Keratinocyte (primary cell): ENCODE data around the gene FARP1.

ENCODE experiments used
- EZH2 ChIP-seq: IDR thresholded peaks from one replicate; pipeline ENCODE4 v1.6.1; 2012; ENCODE audit warnings: inconsistent platforms, mild to moderate bottlenecking, low read length, moderate library complexity
- TF ChIP-seq, protein P1 (sequence below), 3 experiments: IDR thresholded peaks in 1 of 3; conservative IDR thresholded peaks in 1 of 3; optimal IDR thresholded peaks in 1 of 3; 2 replicates in 2 of 3; 3 replicates in 1 of 3; pipeline versions ENCODE3 to v1.5.1; 2011; ENCODE audit warnings: low read length in 3 of 3, mild to moderate bottlenecking in 3 of 3, moderate library complexity in 2 of 3, control low read depth in 1 of 3, inconsistent platforms in 1 of 3; ENCODE audit not compliant: insufficient read depth in 2 of 3; ENCODE audit errors: extremely low read depth in 1 of 3

DNA sequence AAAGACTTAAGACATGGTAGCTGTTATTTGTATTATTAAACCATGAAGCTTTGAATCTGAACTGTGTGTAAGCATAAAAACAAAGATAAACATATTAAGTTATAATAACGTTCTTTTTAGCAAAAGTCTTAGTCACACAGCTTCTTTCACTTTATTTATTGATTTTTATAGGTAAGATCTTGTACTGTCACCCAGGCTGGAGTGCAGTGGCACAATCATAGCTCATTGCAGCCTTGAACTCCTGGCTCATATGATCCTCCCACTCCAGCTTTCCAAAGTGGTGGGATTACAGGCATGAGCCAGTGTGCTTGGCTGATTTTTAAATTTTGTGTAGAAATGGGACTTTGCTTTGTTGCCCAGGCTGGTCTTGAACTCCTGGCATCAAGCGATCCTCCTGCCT is 13.4 kb downstream of the FARP1 start:
- TF ChIP-seq, protein P1, sequence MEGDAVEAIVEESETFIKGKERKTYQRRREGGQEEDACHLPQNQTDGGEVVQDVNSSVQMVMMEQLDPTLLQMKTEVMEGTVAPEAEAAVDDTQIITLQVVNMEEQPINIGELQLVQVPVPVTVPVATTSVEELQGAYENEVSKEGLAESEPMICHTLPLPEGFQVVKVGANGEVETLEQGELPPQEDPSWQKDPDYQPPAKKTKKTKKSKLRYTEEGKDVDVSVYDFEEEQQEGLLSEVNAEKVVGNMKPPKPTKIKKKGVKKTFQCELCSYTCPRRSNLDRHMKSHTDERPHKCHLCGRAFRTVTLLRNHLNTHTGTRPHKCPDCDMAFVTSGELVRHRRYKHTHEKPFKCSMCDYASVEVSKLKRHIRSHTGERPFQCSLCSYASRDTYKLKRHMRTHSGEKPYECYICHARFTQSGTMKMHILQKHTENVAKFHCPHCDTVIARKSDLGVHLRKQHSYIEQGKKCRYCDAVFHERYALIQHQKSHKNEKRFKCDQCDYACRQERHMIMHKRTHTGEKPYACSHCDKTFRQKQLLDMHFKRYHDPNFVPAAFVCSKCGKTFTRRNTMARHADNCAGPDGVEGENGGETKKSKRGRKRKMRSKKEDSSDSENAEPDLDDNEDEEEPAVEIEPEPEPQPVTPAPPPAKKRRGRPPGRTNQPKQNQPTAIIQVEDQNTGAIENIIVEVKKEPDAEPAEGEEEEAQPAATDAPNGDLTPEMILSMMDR (optimal IDR thresholded peaks at IDR 0.05 in 1 of 3, IDR thresholded peaks at IDR 0.05 in 1 of 3, conservative IDR thresholded peaks at IDR 0.05 in 1 of 3; ENCODE audit: extremely low read depth in 1 of 3, insufficient read depth in 2 of 3, low read length in 3 of 3) = no peak
- no peak for TF ChIP-seq EZH2
